MCF 10A (cell line): Measurements from ENCODE around the gene TMPRSS13. TPM values are rescaled to one million over a fixed set of nuclear protein-coding genes. Genes with fewer than 3 reads are reported as not detected.

Experiments
- BruUV-seq: library from RNA; stranded (reverse); fragments of 400-500 nt; replicated peaks from 2 replicates; lab custom pipeline; 2021; lab: Mats Ljungman, UMichigan
- CTCF ChIA-PET: fragments of 300-600 bp; sonication (Branson Sonifier 250); formaldehyde crosslinking; extraction: SDS; loops from one replicate; lab custom pipeline; 2021; ENCODE audit warnings: antibody characterized with exemption, inconsistent platforms; lab: Yijun Ruan, JAX
- POLR2A ChIA-PET: fragments of 300-600, 350-650 bp; sonication (Branson Sonifier 250); formaldehyde crosslinking; extraction: SDS; loops from one replicate; lab custom pipeline; 2020; ENCODE audit warnings: antibody characterized with exemption, inconsistent platforms; lab: Yijun Ruan, JAX
- DNase-seq: peaks from one replicate; pipeline ENCODE4 v3.0.0-alpha.2; 2018; ENCODE audit not compliant: unreplicated experiment
- H3K27ac Mint-ChIP-seq: one replicate; pipeline ENCODE4 v1.8.0; 2022; ENCODE audit warnings: mild to moderate bottlenecking, low read depth, mixed read lengths; ENCODE audit not compliant: unreplicated experiment
- H3K27me3 Mint-ChIP-seq: one replicate; pipeline ENCODE4 v1.8.0; 2022; ENCODE audit warnings: mixed read lengths; ENCODE audit not compliant: insufficient read depth, unreplicated experiment
- H3K36me3 Mint-ChIP-seq: one replicate; pipeline ENCODE4 v1.8.0; 2022; ENCODE audit warnings: mild to moderate bottlenecking, moderate library complexity, mixed read lengths; ENCODE audit not compliant: insufficient read depth, unreplicated experiment
- H3K4me1 Mint-ChIP-seq: one replicate; pipeline ENCODE4 v1.8.0; 2022; ENCODE audit warnings: mixed read lengths; ENCODE audit not compliant: insufficient read depth, unreplicated experiment
- H3K4me3 Mint-ChIP-seq: one replicate; pipeline ENCODE4 v1.8.0; 2022; ENCODE audit warnings: mild to moderate bottlenecking, moderate library complexity, mixed read lengths; ENCODE audit not compliant: unreplicated experiment
- H3K9me3 Mint-ChIP-seq: one replicate; pipeline ENCODE4 v1.8.0; 2022; ENCODE audit warnings: mixed read lengths; ENCODE audit not compliant: unreplicated experiment
- intact Hi-C: fragments of 100-400 bp; cut with micrococcal nuclease; formaldehyde crosslinking; loops from 2 replicates; pipeline ENCODE4 v1.14.1; 2022
- total RNA-seq: library from RNA; stranded (reverse); gene quantifications from 2 replicates; pipeline ENCODE4 v1.2.3, GENCODE V29; 2022
- TF ChIP-seq, protein P1 (sequence below): fragments of 200-600 bp; IDR thresholded peaks from one replicate; pipeline ENCODE4 v1.8.0; 2022; ENCODE audit warnings: antibody characterized with exemption, mild to moderate bottlenecking; ENCODE audit not compliant: unreplicated experiment

The TMPRSS13 gene
- total RNA-seq, 1 experiment from 2014 or later: not detected

DNA sequence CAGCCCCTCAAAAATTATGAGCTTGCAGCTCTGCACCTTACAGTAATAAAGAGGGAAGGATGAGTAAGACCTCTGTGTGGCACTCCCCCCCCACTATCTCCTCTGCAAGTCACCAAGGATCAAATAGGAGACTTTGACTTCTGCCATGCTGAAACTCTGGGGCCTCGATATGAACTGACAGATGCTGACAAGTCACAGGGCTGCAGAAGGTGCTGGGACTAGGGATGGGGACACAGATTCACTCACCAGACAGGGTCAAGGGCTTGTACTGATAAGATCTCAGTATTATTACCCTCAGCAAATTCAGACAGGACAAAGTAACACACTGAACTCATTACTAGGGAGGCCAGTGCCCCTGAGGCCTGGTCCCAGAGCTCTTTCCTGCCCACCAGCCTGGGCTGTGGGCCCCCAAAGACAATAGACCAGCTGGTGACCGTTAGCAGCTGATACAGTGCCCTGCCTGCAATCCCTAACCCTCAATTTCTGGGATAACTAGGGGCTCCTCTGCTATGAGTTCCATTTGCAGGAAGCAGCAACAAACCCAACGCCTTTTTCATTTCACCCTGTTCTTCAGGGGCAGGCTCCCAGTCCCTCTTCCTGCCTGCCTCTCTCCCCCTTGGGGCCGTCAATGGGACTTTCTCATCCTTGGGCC, 20.1 kb downstream of the TMPRSS13 start:
- Mint-ChIP-seq H3K4me1 (peaks cover 8% of the 10 kb centered on the region), H3K27me3 (no peaks in the 10 kb centered on the region), H3K4me3 (no peak overlapping the region), H3K9me3 (no peaks in the 10 kb centered on the region), H3K27ac (no peak overlapping the region), H3K36me3 (no peaks in the 10 kb centered on the region)
- POLR2A ChIA-PET: no interaction called here
- BruUV-seq: no TSS peak
- intact Hi-C loops: no loop called here
- no peak for DNase-seq
- CTCF ChIA-PET: interaction anchor here (0.7 kb wide), 2 partner anchors 92 to 105 kb away, joined by 3 read pairs; no protein-coding TSS in a partner anchor
- TF ChIP-seq, protein P1, sequence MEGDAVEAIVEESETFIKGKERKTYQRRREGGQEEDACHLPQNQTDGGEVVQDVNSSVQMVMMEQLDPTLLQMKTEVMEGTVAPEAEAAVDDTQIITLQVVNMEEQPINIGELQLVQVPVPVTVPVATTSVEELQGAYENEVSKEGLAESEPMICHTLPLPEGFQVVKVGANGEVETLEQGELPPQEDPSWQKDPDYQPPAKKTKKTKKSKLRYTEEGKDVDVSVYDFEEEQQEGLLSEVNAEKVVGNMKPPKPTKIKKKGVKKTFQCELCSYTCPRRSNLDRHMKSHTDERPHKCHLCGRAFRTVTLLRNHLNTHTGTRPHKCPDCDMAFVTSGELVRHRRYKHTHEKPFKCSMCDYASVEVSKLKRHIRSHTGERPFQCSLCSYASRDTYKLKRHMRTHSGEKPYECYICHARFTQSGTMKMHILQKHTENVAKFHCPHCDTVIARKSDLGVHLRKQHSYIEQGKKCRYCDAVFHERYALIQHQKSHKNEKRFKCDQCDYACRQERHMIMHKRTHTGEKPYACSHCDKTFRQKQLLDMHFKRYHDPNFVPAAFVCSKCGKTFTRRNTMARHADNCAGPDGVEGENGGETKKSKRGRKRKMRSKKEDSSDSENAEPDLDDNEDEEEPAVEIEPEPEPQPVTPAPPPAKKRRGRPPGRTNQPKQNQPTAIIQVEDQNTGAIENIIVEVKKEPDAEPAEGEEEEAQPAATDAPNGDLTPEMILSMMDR: no peak

DNA sequence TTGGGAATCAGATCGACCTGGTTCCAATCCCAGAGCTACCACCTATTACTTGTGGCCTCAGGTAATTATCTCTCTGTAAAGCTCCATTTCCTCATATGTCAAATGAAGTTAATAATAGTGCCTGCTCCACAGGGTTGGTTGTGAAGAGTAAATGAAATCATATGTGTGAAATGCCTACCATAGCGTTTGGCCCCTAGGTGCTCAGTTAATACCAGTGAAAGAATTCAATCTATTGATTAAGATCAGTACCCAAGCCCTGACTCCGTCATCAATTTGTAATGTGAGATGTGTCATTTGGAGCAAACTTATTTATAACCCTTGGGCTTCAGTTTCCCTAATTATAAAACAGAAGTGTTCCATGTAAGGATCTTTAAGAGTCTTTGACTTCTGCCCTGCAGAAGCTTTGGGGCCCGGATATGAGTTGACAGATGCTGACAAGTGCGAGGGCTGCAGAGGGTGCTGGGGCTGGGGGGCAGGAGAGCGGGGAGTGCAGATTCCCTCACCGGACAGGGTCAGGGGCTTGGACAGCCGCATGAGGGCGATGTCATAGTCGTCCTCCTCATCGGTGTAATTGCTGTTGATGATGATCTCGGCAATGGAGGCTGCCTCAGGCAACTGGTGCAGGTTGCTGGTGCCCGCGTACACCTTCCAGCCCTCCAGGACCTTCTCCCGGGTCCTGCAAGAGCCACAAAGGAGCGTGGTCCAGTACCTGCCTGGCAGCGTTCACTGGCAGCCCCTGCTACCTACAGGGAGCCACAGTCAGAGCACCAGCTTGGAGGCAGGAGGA, 20.9 kb downstream of the TMPRSS13 start:
- H3K27ac Mint-ChIP-seq: peak overlapping the region; percentile 72
- BruUV-seq: no TSS peak
- peak overlapping the region; percentile 49 for H3K4me3 Mint-ChIP-seq
- DNase-seq: no peak
- CTCF ChIA-PET: interaction anchor here (0.7 to 1.6 kb wide), 2 partner anchors 91 kb away, joined by 3 to 4 read pairs; no protein-coding TSS in a partner anchor
- POLR2A ChIA-PET: no interaction called here
- intact Hi-C loops: no loop called here
- no peaks in the 10 kb centered on the region for H3K27me3 Mint-ChIP-seq
- TF ChIP-seq, protein P1: no peak
- H3K4me1 Mint-ChIP-seq: peaks cover 8% of the 10 kb centered on the region
- H3K36me3 Mint-ChIP-seq: no peaks in the 10 kb centered on the region
- H3K9me3 Mint-ChIP-seq: no peaks in the 10 kb centered on the region

DNA sequence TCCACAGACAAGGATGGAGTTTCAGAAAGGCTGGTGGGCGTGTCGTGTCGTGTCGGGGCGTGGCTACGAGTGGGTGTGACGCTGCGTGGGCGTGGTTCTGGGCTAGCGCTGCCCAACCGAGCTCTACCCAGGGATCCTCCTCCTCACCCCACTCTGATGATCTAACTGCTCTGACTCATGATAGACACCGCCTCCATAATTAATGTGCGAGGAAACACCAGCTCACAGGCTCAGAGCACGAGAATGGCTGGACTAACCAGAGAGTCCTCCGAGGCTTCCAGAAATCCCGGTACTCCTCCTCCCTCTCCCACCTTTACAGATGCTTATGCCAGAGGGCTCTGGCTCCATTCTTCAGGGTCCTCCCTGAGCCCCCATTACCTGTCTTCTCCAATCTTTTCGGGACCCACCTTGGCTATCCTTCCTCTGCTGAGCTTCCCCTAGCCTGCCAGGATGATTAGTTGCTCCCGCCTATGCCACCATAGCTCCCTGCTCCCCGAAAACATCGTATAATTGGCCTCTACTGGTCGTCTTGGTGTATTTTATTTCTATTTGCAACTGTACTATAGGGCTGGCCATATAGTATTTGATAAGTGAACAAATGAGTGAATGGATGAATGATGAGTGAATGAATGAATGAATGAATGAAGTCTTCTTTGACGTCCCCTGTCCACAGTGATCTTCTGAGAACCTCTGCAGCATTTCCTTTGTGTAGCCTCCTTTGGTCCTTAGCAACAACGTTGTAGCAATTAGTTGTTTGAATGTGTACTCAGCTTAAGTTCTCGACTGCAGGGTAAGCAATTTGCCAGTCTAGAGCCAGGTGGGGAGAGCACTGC, 21.7 kb downstream of the TMPRSS13 start:
- peak; percentile 97 for DNase-seq
- BruUV-seq: TSS peak; percentile 90
- no peaks in the 10 kb centered on the region for H3K27me3 Mint-ChIP-seq
- no peaks in the 10 kb centered on the region for H3K36me3 Mint-ChIP-seq
- ChIA-PET CTCF (interaction anchor here (1.2 to 1.6 kb wide), 2 partner anchors 38 to 90 kb away, joined by 4 to 6 read pairs; no protein-coding TSS in a partner anchor), POLR2A (interaction anchor here (0.7 to 1.0 kb wide), 3 partner anchors 24 to 30 kb away, joined by 3 read pairs; no protein-coding TSS in a partner anchor)
- peak overlapping the region; percentile 72 for H3K27ac Mint-ChIP-seq
- H3K4me3 Mint-ChIP-seq: peak overlapping the region; percentile 49
- H3K4me1 Mint-ChIP-seq: peaks cover 8% of the 10 kb centered on the region
- intact Hi-C loops: no loop called here
- TF ChIP-seq, protein P1: no peak
- H3K9me3 Mint-ChIP-seq: no peaks in the 10 kb centered on the region
